Posterior vena cava (tissue), 2 donors: ENCODE measurements around the gene RSU1. TPM values are rescaled to one million over a fixed set of nuclear protein-coding genes. Genes with fewer than 3 reads are reported as not detected.

Source experiments
- DNase-seq: peaks from one replicate; pipeline ENCODE4 v3.0.0-alpha.2; 2020; ENCODE audit warnings: low spot score
- intact Hi-C, 2 donors: fragments of 100-400 bp; cut with DNase I; formaldehyde crosslinking; loops; one replicate each; pipeline versions ENCODE4 v1.14.1 to v1.14.2; 2022 to 2023
- total RNA-seq, 2 donors: library from RNA; stranded (reverse); fragmentation: NEBNext Ultra II Directional; extraction: Animal tissue kit (Norgen Biotek cat#: 25700); gene quantifications; one replicate each; pipeline ENCODE4 v1.2.1, GENCODE V29; 2021
- donor health status: DM: yes; HTN: yes; CAD: no.
- donor health status: DM: yes; HTN: yes; CAD: no.

The RSU1 gene
- total RNA-seq, 2 donors from 2014 or later, result 108 to 115 TPM

GRCh38 chr10:16648366-16648765, 168.9 kb downstream of the RSU1 start:
- no peak for DNase-seq
- intact Hi-C loops, result no loop called here

GRCh38 chr10:16646181-16647059, 170.8 kb downstream of the RSU1 start:
- DNase-seq, result no peak
- intact Hi-C loops, result no loop called here

- intact Hi-C loops, result no loop called here
These were observed 173.1 kb downstream of the RSU1 start for GRCh38 chr10:16644146-16644545.

GRCh38 chr10:16643502-16643901, 173.7 kb downstream of the RSU1 start:
- intact Hi-C loops, result no loop called here
- DNase-seq, result no peak

More at GRCh38 chr10:16644146-16644545, 173.1 kb downstream of the RSU1 start:
- DNase-seq, result no peak

- intact Hi-C loops, result no loop called here
These were observed 177.1 kb downstream of the RSU1 start for GRCh38 chr10:16640153-16640552.

GRCh38 chr10:16639471-16639870, 177.8 kb downstream of the RSU1 start:
- intact Hi-C loops, result no loop called here

More at GRCh38 chr10:16640153-16640552, 177.1 kb downstream of the RSU1 start:
- no peak for DNase-seq

GRCh38 chr10:16632996-16633395, 184.2 kb downstream of the RSU1 start:
- intact Hi-C loops, result no loop called here
- DNase-seq, result no peak

More at GRCh38 chr10:16639471-16639870, 177.8 kb downstream of the RSU1 start:
- DNase-seq, result no peak

GRCh38 chr10:16626697-16627096, 190.5 kb downstream of the RSU1 start:
- intact Hi-C loops, result no loop called here
- no peak for DNase-seq

- no peak for DNase-seq
- intact Hi-C loops, result no loop called here
These were observed 204.3 kb downstream of the RSU1 start for GRCh38 chr10:16612981-16613355.

- intact Hi-C loops, result no loop called here
- DNase-seq, result no peak
These were observed 204.9 kb downstream of the RSU1 start for GRCh38 chr10:16612115-16612980.

GRCh38 chr10:16611037-16611436, 206.2 kb downstream of the RSU1 start:
- DNase-seq, result no peak
- intact Hi-C loops, result no loop called here

GRCh38 chr10:16609211-16609610, 208.0 kb downstream of the RSU1 start:
- intact Hi-C loops, result no loop called here
- DNase-seq, result no peak

GRCh38 chr10:16606923-16607322, 210.3 kb downstream of the RSU1 start:
- intact Hi-C loops, result no loop called here
- DNase-seq, result no peak

- intact Hi-C loops, result no loop called here
These were observed 210.8 kb downstream of the RSU1 start for GRCh38 chr10:16606421-16606820.

GRCh38 chr10:16603308-16603707, 213.9 kb downstream of the RSU1 start:
- intact Hi-C loops, result no loop called here
- no peak for DNase-seq

More at GRCh38 chr10:16606421-16606820, 210.8 kb downstream of the RSU1 start:
- DNase-seq, result no peak

GRCh38 chr10:16602104-16602775, 215.0 kb downstream of the RSU1 start:
- intact Hi-C loops, result no loop called here

GRCh38 chr10:16599662-16600061, 217.6 kb downstream of the RSU1 start:
- no peak for DNase-seq
- intact Hi-C loops, result no loop called here

More at GRCh38 chr10:16602104-16602775, 215.0 kb downstream of the RSU1 start:
- DNase-seq, result no peak

GRCh38 chr10:16597656-16598055, 219.6 kb downstream of the RSU1 start:
- DNase-seq, result no peak
- intact Hi-C loops, result no loop called here

GRCh38 chr10:16592378-16592777, 224.8 kb downstream of the RSU1 start:
- intact Hi-C loops, result no loop called here
- DNase-seq, result no peak
